Body of pancreas (tissue), 4 donors: Measurements from ENCODE around the gene PNMA8B. TPM values are rescaled to one million over a fixed set of nuclear protein-coding genes. Genes with fewer than 3 reads are reported as not detected.

ENCODE experiments used
- ATAC-seq: fragments of 150-250 bp; one replicate; pipeline ENCODE4 v1.9.1; 2016
- DNase-seq, 4 donors: peaks; one replicate each; pipeline ENCODE4 v3.0.0-alpha.2; 2019
- H3K27ac ChIP-seq, 4 donors: fragments of 200-600 bp; sonication (generic); 1 replicate in 3 of 4; 2 replicates in 1 of 4; pipeline versions ENCODE4 v1.5.1 to v1.6.1; 2016 to 2019; ENCODE audit warnings: mild to moderate bottlenecking in 1 of 4, mixed read lengths in 1 of 4, moderate library complexity in 1 of 4
- H3K27me3 ChIP-seq, 2 donors: fragments of 200-600 bp; sonication (generic); one replicate each; pipeline ENCODE4 v1.6.0; 2016; ENCODE audit warnings: mild to moderate bottlenecking in 1 of 2
- H3K36me3 ChIP-seq, 2 donors: fragments of 200-600 bp; sonication (generic); replicated peaks in 1 of 2; 2 replicates each; pipeline ENCODE4 v1.5.1; 2016; ENCODE audit warnings: low read depth in 2 of 2; ENCODE audit not compliant: insufficient read depth in 1 of 2
- H3K4me1 ChIP-seq: fragments of 200-600 bp; sonication (generic); one replicate; pipeline ENCODE4 v1.6.0; 2016
- H3K4me3 ChIP-seq, 2 donors: fragments of 200-600 bp; sonication (generic); 1 replicate in 1 of 2; 2 replicates in 1 of 2; pipeline ENCODE4 v1.5.1; 2016 to 2019
- H3K9me3 ChIP-seq, 3 donors: fragments of 200-600 bp; sonication (generic); 1 replicate in 2 of 3; 2 replicates in 1 of 3; pipeline ENCODE4 v1.5.1; 2016
- POLR2A ChIP-seq, 3 donors: fragments of 450-650 bp; IDR thresholded peaks; one replicate each; pipeline ENCODE4 v1.6.1; 2016; ENCODE audit warnings: antibody characterized with exemption in 3 of 3, mild to moderate bottlenecking in 2 of 3
- WGBS, 2 donors: methylation state at CpG; one replicate each; pipeline ENCODE4 v1.1.5; 2017; 5-methylcytosine and 5-hydroxymethylcytosine counted together
- intact Hi-C: fragments of 100-400 bp; cut with DNase I; formaldehyde crosslinking; loops from one replicate; pipeline ENCODE4 v1.15.1; 2023
- total RNA-seq, 2 donors: library from RNA; depleted of rRNA; stranded (reverse); fragments of >200 nt; gene quantifications; one replicate each; pipeline ENCODE4 v1.1.0, GENCODE V29; 2016
- TF ChIP-seq, protein P1 (sequence below), 7 experiments: fragments of 450-650 bp in 4 of 7; fragments of 200-600 bp in 3 of 7; sonication (generic) in 3 of 7; IDR thresholded peaks; one replicate each; pipeline ENCODE4 v1.5.1; 2016 to 2019; ENCODE audit warnings: antibody characterized with exemption in 7 of 7

PNMA8B gene
- total RNA-seq, 2 donors from 2014 or later: 2.1 to 2.6 TPM

DNA sequence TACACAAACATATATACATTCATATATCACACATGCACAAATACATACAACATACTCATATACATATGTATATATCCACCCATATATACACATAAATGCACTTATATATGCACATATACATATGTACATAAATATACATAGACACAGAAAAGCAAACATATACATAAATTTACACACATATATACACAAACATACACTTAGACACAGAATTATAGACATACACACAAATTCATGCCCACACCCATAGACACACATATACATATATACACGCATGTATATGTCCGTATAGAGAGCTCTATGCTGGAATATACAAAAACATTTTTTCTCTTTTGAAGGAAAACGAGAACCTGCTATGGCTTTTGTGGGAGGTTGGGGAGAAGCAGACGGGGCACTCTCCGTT is 44.9 kb downstream of the PNMA8B start:
- WGBS, 2 donors: 83 to 90% methylated on average over 5 of the region's 5 CpGs
- H3K36me3 ChIP-seq: no peaks in the 10 kb centered on the region
- no peak overlapping the region for H3K27ac ChIP-seq
- no peak overlapping the region for H3K4me3 ChIP-seq
- no peak for TF ChIP-seq POLR2A (IDR thresholded peaks at IDR 0.05)
- TF ChIP-seq, protein P1, sequence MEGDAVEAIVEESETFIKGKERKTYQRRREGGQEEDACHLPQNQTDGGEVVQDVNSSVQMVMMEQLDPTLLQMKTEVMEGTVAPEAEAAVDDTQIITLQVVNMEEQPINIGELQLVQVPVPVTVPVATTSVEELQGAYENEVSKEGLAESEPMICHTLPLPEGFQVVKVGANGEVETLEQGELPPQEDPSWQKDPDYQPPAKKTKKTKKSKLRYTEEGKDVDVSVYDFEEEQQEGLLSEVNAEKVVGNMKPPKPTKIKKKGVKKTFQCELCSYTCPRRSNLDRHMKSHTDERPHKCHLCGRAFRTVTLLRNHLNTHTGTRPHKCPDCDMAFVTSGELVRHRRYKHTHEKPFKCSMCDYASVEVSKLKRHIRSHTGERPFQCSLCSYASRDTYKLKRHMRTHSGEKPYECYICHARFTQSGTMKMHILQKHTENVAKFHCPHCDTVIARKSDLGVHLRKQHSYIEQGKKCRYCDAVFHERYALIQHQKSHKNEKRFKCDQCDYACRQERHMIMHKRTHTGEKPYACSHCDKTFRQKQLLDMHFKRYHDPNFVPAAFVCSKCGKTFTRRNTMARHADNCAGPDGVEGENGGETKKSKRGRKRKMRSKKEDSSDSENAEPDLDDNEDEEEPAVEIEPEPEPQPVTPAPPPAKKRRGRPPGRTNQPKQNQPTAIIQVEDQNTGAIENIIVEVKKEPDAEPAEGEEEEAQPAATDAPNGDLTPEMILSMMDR (IDR thresholded peaks at IDR 0.05): no peak
- intact Hi-C loops: no loop called here
- ATAC-seq: no peak
- H3K4me1 ChIP-seq: peaks cover 17% of the 10 kb centered on the region
- no peak for DNase-seq
- H3K27me3 ChIP-seq: no peaks in the 10 kb centered on the region
- no peaks in the 10 kb centered on the region for H3K9me3 ChIP-seq

DNA sequence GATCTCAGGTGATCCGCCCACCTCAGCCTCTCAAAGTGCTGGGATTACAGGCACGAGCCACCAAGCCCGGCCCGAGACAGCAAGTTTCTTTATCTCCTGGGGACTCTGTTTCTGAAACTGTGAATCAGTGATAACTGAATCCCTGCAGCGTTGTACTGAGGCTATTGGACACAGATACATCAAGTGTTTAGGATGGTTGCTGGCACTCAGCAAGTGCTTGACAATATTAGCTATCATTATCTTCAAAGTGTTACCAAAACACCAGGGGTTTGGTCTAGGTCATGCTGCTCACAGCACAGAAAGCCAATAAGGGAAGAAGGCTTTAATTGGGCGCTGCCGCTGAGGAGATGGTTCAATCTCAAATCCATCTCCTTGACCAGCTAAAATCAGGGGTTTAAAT is 46.4 kb downstream of the PNMA8B start:
- ATAC-seq (no peak), DNase-seq (no peak)
- no peak overlapping the region for H3K4me3 ChIP-seq
- H3K27me3 ChIP-seq: no peaks in the 10 kb centered on the region
- TF ChIP-seq POLR2A (IDR thresholded peaks at IDR 0.05): no peak
- TF ChIP-seq, protein P1 (IDR thresholded peaks at IDR 0.05): no peak
- no peaks in the 10 kb centered on the region for H3K36me3 ChIP-seq
- peaks cover 17% of the 10 kb centered on the region for H3K4me1 ChIP-seq
- no peak overlapping the region for H3K27ac ChIP-seq
- no peaks in the 10 kb centered on the region for H3K9me3 ChIP-seq
- WGBS, 2 donors: 59 to 71% methylated on average over 7 of the region's 7 CpGs
- intact Hi-C loops: no loop called here

DNA sequence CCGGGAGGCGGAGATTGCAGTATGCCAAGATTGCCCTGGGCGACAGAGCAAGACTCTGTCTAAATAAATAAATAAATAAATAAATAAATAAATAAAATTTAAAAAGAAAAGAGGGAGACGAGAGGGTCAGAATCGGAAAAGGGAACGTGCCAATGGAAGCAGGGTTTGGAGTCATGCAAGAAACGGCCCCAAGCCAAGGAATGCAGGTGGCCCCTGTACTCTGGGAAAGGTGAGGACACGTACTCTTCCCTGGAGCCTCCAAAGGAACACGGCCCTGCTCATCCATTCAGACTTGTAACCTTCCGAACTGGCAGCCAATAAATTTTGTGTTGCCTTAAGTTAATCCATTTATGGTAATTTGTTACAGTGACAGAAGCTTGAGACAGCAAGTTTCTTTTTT is 47.1 kb downstream of the PNMA8B start:
- Histone ChIP-seq H3K27ac (no peak overlapping the region), H3K4me1 (peaks cover 20% of the 10 kb centered on the region), H3K9me3 (no peaks in the 10 kb centered on the region), H3K27me3 (no peaks in the 10 kb centered on the region), H3K4me3 (no peak overlapping the region), H3K36me3 (no peaks in the 10 kb centered on the region)
- 82 to 88% methylated on average over 10 of the region's 10 CpGs for WGBS, 2 donors
- intact Hi-C loops: no loop called here
- TF ChIP-seq, protein P1 (IDR thresholded peaks at IDR 0.05): no peak
- TF ChIP-seq POLR2A (IDR thresholded peaks at IDR 0.05): no peak
- ATAC-seq (no peak), DNase-seq (no peak)

DNA sequence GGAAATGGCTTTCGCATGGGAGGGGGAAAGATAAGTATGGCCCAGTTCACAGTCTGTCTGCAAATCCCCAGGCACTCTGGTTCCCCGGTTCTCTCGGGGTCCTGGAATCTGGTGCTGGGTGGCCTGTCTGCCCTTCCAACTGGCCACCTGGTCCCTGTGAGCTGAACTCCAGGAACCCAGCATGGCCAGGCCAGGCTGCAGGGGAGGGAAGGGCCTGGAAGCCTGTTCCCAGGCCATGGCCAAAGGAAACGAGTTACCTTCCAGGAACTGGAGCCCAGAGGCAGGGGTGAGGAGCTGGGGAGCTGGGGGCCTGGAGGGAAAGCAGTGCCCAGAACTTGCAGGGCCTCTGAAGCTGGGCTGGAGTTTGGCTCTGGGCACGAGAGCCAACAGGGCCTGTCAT is 47.8 kb downstream of the PNMA8B start:
- WGBS, 2 donors: 76 to 86% methylated on average over 4 to 5 of the region's 5 CpGs
- DNase-seq (no peak), ATAC-seq (no peak)
- H3K4me1 ChIP-seq: peaks cover 28% of the 10 kb centered on the region
- H3K36me3 ChIP-seq: no peaks in the 10 kb centered on the region
- intact Hi-C loops: no loop called here
- H3K9me3 ChIP-seq: no peaks in the 10 kb centered on the region
- TF ChIP-seq, protein P1 (IDR thresholded peaks at IDR 0.05): no peak
- TF ChIP-seq POLR2A (IDR thresholded peaks at IDR 0.05): no peak
- H3K27ac ChIP-seq: no peak overlapping the region
- H3K4me3 ChIP-seq: no peak overlapping the region
- no peaks in the 10 kb centered on the region for H3K27me3 ChIP-seq

DNA sequence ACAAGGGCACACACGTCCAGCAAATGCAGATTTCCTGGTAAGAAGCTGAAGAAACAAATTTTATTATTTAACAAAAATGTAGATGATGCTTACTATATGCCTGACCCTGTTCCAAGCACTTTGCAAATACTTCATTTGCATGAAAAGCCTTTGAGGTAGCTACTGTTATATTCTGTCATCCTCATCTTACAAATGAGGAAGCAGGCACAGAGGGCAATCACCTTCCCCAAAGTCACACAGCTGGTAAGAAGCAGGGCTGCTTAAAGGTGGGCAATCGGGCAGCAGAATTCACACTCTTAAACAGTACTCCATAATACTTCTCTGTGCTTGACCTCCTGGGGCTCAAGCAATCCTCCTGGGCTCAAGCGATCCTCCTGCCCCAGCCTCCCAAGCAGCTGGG is 48.7 kb downstream of the PNMA8B start:
- H3K9me3 ChIP-seq: no peaks in the 10 kb centered on the region
- DNase-seq (no peak), ATAC-seq (no peak)
- TF ChIP-seq POLR2A (IDR thresholded peaks at IDR 0.05): no peak
- TF ChIP-seq, protein P1 (IDR thresholded peaks at IDR 0.05): no peak
- H3K4me1 ChIP-seq: peaks cover 33% of the 10 kb centered on the region
- H3K27me3 ChIP-seq: no peaks in the 10 kb centered on the region
- H3K27ac ChIP-seq: no peak overlapping the region
- 37 to 50% methylated on average over 3 of the region's 3 CpGs for WGBS, 2 donors
- no peaks in the 10 kb centered on the region for H3K36me3 ChIP-seq
- no peak overlapping the region for H3K4me3 ChIP-seq
- intact Hi-C loops: no loop called here
